ENCODE measurements around the gene SLC27A5.

- TF ChIP-seq ZSCAN4 (tag by site-specific recombination; IDR thresholded peaks at IDR 0.05): no peak
- TF ChIP-seq, protein P1, sequence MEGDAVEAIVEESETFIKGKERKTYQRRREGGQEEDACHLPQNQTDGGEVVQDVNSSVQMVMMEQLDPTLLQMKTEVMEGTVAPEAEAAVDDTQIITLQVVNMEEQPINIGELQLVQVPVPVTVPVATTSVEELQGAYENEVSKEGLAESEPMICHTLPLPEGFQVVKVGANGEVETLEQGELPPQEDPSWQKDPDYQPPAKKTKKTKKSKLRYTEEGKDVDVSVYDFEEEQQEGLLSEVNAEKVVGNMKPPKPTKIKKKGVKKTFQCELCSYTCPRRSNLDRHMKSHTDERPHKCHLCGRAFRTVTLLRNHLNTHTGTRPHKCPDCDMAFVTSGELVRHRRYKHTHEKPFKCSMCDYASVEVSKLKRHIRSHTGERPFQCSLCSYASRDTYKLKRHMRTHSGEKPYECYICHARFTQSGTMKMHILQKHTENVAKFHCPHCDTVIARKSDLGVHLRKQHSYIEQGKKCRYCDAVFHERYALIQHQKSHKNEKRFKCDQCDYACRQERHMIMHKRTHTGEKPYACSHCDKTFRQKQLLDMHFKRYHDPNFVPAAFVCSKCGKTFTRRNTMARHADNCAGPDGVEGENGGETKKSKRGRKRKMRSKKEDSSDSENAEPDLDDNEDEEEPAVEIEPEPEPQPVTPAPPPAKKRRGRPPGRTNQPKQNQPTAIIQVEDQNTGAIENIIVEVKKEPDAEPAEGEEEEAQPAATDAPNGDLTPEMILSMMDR (tag by site-specific recombination; IDR thresholded peaks at IDR 0.05): no peak
- TF ChIP-seq BCL11A (tag by site-specific recombination; IDR thresholded peaks at IDR 0.05; ENCODE audit: low read depth): no peak
- no peak for TF ChIP-seq SETDB1 (IDR thresholded peaks at IDR 0.05; ENCODE audit: insufficient read length, low read length)
- TF ChIP-seq EGR2 (tag by site-specific recombination; IDR thresholded peaks at IDR 0.05; ENCODE audit: low read depth): no peak
- no peak for TF ChIP-seq ZFHX2 (tag by site-specific recombination; conservative IDR thresholded peaks at IDR 0.05)
- TF ChIP-seq, protein P2, sequence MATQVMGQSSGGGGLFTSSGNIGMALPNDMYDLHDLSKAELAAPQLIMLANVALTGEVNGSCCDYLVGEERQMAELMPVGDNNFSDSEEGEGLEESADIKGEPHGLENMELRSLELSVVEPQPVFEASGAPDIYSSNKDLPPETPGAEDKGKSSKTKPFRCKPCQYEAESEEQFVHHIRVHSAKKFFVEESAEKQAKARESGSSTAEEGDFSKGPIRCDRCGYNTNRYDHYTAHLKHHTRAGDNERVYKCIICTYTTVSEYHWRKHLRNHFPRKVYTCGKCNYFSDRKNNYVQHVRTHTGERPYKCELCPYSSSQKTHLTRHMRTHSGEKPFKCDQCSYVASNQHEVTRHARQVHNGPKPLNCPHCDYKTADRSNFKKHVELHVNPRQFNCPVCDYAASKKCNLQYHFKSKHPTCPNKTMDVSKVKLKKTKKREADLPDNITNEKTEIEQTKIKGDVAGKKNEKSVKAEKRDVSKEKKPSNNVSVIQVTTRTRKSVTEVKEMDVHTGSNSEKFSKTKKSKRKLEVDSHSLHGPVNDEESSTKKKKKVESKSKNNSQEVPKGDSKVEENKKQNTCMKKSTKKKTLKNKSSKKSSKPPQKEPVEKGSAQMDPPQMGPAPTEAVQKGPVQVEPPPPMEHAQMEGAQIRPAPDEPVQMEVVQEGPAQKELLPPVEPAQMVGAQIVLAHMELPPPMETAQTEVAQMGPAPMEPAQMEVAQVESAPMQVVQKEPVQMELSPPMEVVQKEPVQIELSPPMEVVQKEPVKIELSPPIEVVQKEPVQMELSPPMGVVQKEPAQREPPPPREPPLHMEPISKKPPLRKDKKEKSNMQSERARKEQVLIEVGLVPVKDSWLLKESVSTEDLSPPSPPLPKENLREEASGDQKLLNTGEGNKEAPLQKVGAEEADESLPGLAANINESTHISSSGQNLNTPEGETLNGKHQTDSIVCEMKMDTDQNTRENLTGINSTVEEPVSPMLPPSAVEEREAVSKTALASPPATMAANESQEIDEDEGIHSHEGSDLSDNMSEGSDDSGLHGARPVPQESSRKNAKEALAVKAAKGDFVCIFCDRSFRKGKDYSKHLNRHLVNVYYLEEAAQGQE (tag by site-specific recombination; IDR thresholded peaks at IDR 0.05): no peak
- TF ChIP-seq HOXA7 (CRISPR knock-in tag; IDR thresholded peaks at IDR 0.05; ENCODE audit: borderline replicate concordance): no peak
- TF ChIP-seq ELK4 (IDR thresholded peaks at IDR 0.05; ENCODE audit: borderline replicate concordance, low read depth, low read length): no peak
- no peak for TF ChIP-seq ZNF175 (tag by site-specific recombination; IDR thresholded peaks at IDR 0.05)
- no peak for TF ChIP-seq KLF9 (tag by site-specific recombination; IDR thresholded peaks at IDR 0.05; ENCODE audit: low read depth)
- no peak for TF ChIP-seq ZNF140 (tag by site-specific recombination; IDR thresholded peaks at IDR 0.05)
- TF ChIP-seq ZNF501 (tag by site-specific recombination; IDR thresholded peaks at IDR 0.05): no peak
- TF ChIP-seq ZBTB1 (tag by site-specific recombination; IDR thresholded peaks at IDR 0.05): no peak
Observed at GRCh38 chr19:58456111-58456510, 55.7 kb downstream of the SLC27A5 start.
